ENCODE results near the gene APP.

GRCh38 chr21:26087223-26087918 is 83.2 kb downstream of the APP start:
- TF ChIP-seq ZNF23 (tag by site-specific recombination; IDR thresholded peaks at IDR 0.05; ENCODE audit: borderline replicate concordance) (no peak), ZNF10 (tag by site-specific recombination; IDR thresholded peaks at IDR 0.05) (no peak), ZNF274 (IDR thresholded peaks at IDR 0.05; ENCODE audit: low read length) (no peak), ZNF274 (tag by site-specific recombination; IDR thresholded peaks at IDR 0.05; ENCODE audit: borderline replicate concordance) (no peak), ZNF16 (tag by site-specific recombination; IDR thresholded peaks at IDR 0.05; ENCODE audit: low read depth) (no peak), YY1 (tag by site-specific recombination; IDR thresholded peaks at IDR 0.05) (no peak), ZNF501 (tag by site-specific recombination; IDR thresholded peaks at IDR 0.05) (no peak), ZNF350 (tag by site-specific recombination; IDR thresholded peaks at IDR 0.05) (no peak), TCF7L2 (IDR thresholded peaks at IDR 0.05; ENCODE audit: borderline replicate concordance, low read depth, low read length) (no peak)
- TF ChIP-seq, protein P1, sequence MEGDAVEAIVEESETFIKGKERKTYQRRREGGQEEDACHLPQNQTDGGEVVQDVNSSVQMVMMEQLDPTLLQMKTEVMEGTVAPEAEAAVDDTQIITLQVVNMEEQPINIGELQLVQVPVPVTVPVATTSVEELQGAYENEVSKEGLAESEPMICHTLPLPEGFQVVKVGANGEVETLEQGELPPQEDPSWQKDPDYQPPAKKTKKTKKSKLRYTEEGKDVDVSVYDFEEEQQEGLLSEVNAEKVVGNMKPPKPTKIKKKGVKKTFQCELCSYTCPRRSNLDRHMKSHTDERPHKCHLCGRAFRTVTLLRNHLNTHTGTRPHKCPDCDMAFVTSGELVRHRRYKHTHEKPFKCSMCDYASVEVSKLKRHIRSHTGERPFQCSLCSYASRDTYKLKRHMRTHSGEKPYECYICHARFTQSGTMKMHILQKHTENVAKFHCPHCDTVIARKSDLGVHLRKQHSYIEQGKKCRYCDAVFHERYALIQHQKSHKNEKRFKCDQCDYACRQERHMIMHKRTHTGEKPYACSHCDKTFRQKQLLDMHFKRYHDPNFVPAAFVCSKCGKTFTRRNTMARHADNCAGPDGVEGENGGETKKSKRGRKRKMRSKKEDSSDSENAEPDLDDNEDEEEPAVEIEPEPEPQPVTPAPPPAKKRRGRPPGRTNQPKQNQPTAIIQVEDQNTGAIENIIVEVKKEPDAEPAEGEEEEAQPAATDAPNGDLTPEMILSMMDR (tag by site-specific recombination; IDR thresholded peaks at IDR 0.05) = no peak
- TF ChIP-seq, protein P2, sequence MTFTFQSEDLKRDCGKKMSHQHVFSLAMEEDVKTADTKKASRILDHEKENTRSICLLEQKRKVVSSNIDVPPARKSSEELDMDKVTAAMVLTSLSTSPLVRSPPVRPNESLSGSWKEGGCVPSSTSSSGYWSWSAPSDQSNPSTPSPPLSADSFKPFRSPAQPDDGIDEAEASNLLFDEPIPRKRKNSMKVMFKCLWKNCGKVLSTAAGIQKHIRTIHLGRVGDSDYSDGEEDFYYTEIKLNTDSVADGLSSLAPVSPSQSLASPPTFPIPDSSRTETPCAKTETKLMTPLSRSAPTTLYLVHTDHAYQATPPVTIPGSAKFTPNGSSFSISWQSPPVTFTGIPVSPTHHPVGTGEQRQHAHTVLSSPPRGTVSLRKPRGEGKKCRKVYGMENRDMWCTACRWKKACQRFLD (tag by site-specific recombination; IDR thresholded peaks at IDR 0.05) = no peak

All from HEK293 (cell line).